H9 (cell line): ENCODE data around the gene SLC22A6. TPM values are rescaled to one million over a fixed set of nuclear protein-coding genes. Genes with fewer than 3 reads are reported as not detected.

ENCODE experiments used
- DNase-seq: peaks from one replicate; pipeline ENCODE4 v3.0.0-alpha.2; 2017
- H2AFZ ChIP-seq: one replicate; pipeline ENCODE4 v1.6.1; 2013; ENCODE audit warnings: mild to moderate bottlenecking, low read length, control low read depth, moderate library complexity
- H2AK5ac ChIP-seq: 2 replicates; pipeline ENCODE4 v1.6.1; 2013; ENCODE audit warnings: low read length, control low read depth, mixed read lengths; ENCODE audit not compliant: insufficient read length
- H2BK120ac ChIP-seq: one replicate; pipeline ENCODE4 v1.6.1; 2013; ENCODE audit warnings: low read depth, mild to moderate bottlenecking, low read length, control low read depth, inconsistent platforms; ENCODE audit not compliant: poor library complexity, severe bottlenecking
- H2BK12ac ChIP-seq: 2 replicates; pipeline ENCODE4 v1.6.1; 2013; ENCODE audit warnings: low read length, control low read depth, mixed read lengths, low read depth; ENCODE audit not compliant: insufficient read length
- H2BK15ac ChIP-seq: 2 replicates; pipeline ENCODE4 v1.6.1; 2013; ENCODE audit warnings: low read depth, low read length, control low read depth
- H2BK20ac ChIP-seq: one replicate; pipeline ENCODE4 v1.6.1; 2013; ENCODE audit warnings: low read depth, mild to moderate bottlenecking, low read length, control low read depth, inconsistent platforms; ENCODE audit not compliant: poor library complexity, severe bottlenecking
- H2BK5ac ChIP-seq: 2 replicates; pipeline ENCODE4 v1.6.1; 2013; ENCODE audit warnings: low read length, control low read depth, mixed read lengths; ENCODE audit not compliant: insufficient read length
- H3K14ac ChIP-seq: 2 replicates; pipeline ENCODE4 v1.6.1; 2013; ENCODE audit warnings: low read length, control low read depth; ENCODE audit not compliant: insufficient read depth
- H3K18ac ChIP-seq: 2 replicates; pipeline ENCODE4 v1.6.1; 2013; ENCODE audit warnings: low read depth, mild to moderate bottlenecking, mixed read lengths, low read length, control low read depth; ENCODE audit not compliant: insufficient read length
- H3K23ac ChIP-seq: 2 replicates; pipeline ENCODE4 v1.6.1; 2013; ENCODE audit warnings: low read length, control low read depth, mixed read lengths, low read depth; ENCODE audit not compliant: insufficient read length
- H3K23me2 ChIP-seq: 2 replicates; pipeline ENCODE4 v1.6.1; 2013; ENCODE audit warnings: low read depth, mild to moderate bottlenecking, mixed read lengths, low read length, control low read depth; ENCODE audit not compliant: insufficient read length, poor library complexity, severe bottlenecking
- H3K27ac ChIP-seq: 2 replicates; pipeline ENCODE4 v1.5.1; 2013; ENCODE audit warnings: low read length, control low read depth, mixed read lengths, low read depth; ENCODE audit not compliant: insufficient read length
- H3K27me3 ChIP-seq: 2 replicates; pipeline ENCODE4 v1.6.1; 2013; ENCODE audit warnings: low read length, control low read depth, inconsistent platforms; ENCODE audit not compliant: insufficient read depth
- H3K4ac ChIP-seq: 2 replicates; pipeline ENCODE4 v1.6.1; 2013; ENCODE audit warnings: low read depth, mild to moderate bottlenecking, control low read depth, inconsistent platforms, low read length, moderate library complexity
- H3K4me1 ChIP-seq: 2 replicates; pipeline ENCODE4 v1.6.1; 2013; ENCODE audit warnings: low read length, control low read depth, inconsistent platforms; ENCODE audit not compliant: insufficient read depth
- H3K4me2 ChIP-seq: 2 replicates; pipeline ENCODE4 v1.6.1; 2013; ENCODE audit warnings: low read length, control low read depth, mixed read lengths; ENCODE audit not compliant: insufficient read length, insufficient read depth
- H3K56ac ChIP-seq: 2 replicates; pipeline ENCODE4 v1.6.1; 2013; ENCODE audit warnings: low read depth, mild to moderate bottlenecking, mixed read lengths, low read length, control low read depth; ENCODE audit not compliant: insufficient read length
- H3K79me1 ChIP-seq: 2 replicates; pipeline ENCODE4 v1.6.1; 2013; ENCODE audit warnings: low read depth, mild to moderate bottlenecking, moderate library complexity, low read length, control low read depth, inconsistent platforms; ENCODE audit not compliant: insufficient read depth, poor library complexity, severe bottlenecking
- H3K79me2 ChIP-seq: 2 replicates; pipeline ENCODE4 v1.6.1; 2013; ENCODE audit warnings: low read length, control low read depth, inconsistent platforms; ENCODE audit not compliant: insufficient read depth
- H3K9ac ChIP-seq: 2 replicates; pipeline ENCODE4 v1.6.1; 2013; ENCODE audit warnings: low read length, control low read depth, mixed read lengths; ENCODE audit not compliant: insufficient read length; ENCODE audit errors: extremely low read depth
- H3K9me3 ChIP-seq: one replicate; pipeline ENCODE4 v1.6.1; 2013; ENCODE audit warnings: low read depth, low read length, inconsistent platforms; ENCODE audit not compliant: control insufficient read depth
- H3T11ph ChIP-seq: one replicate; pipeline ENCODE4 v1.6.1; 2013; ENCODE audit warnings: mild to moderate bottlenecking, low read length, control low read depth, inconsistent platforms
- H4K20me1 ChIP-seq: one replicate; pipeline ENCODE4 v1.6.1; 2013; ENCODE audit not compliant: control insufficient read depth, insufficient read length, insufficient read depth
- H4K5ac ChIP-seq: 2 replicates; pipeline ENCODE4 v1.6.1; 2013; ENCODE audit warnings: low read depth, mild to moderate bottlenecking, mixed read lengths, low read length, control low read depth; ENCODE audit not compliant: insufficient read length
- H4K8ac ChIP-seq: replicated peaks from 2 replicates; pipeline ENCODE4 v1.6.1; 2013; ENCODE audit warnings: low read length, control low read depth, mixed read lengths, low read depth; ENCODE audit not compliant: insufficient read length
- H4K91ac ChIP-seq: 2 replicates; pipeline ENCODE4 v1.6.1; 2013; ENCODE audit warnings: low read depth, mild to moderate bottlenecking, moderate library complexity, mixed read lengths, low read length, control low read depth; ENCODE audit not compliant: insufficient read length
- H3K27ac Mint-ChIP-seq, 3 experiments: 2 replicates in 2 of 3; 3 replicates in 1 of 3; pipeline ENCODE4 v1.8.0; 2020 to 2021; ENCODE audit warnings: mixed read lengths in 3 of 3, mild to moderate bottlenecking in 1 of 3, moderate library complexity in 1 of 3
- H3K27me3 Mint-ChIP-seq: 2 replicates; pipeline ENCODE4 v1.8.0; 2021; ENCODE audit warnings: low read depth, mild to moderate bottlenecking, moderate library complexity, mixed read lengths
- H3K36me3 Mint-ChIP-seq, 3 experiments: 2 replicates in 2 of 3; 3 replicates in 1 of 3; pipeline ENCODE4 v1.8.0; 2020 to 2021; ENCODE audit warnings: low read depth in 3 of 3, mixed read lengths in 3 of 3; ENCODE audit not compliant: insufficient read depth in 1 of 3
- H3K4me1 Mint-ChIP-seq, 2 experiments: 2 replicates each; pipeline ENCODE4 v1.8.0; 2020; ENCODE audit warnings: mixed read lengths in 2 of 2
- H3K4me3 Mint-ChIP-seq, 2 experiments: 2 replicates in 1 of 2; 3 replicates in 1 of 2; pipeline ENCODE4 v1.8.0; 2020 to 2021; ENCODE audit warnings: mild to moderate bottlenecking in 2 of 2, mixed read lengths in 2 of 2, moderate library complexity in 1 of 2
- H3K9me3 Mint-ChIP-seq, 2 experiments: 2 replicates in 1 of 2; 3 replicates in 1 of 2; pipeline ENCODE4 v1.8.0; 2020; ENCODE audit warnings: mild to moderate bottlenecking in 2 of 2, mixed read lengths in 2 of 2, moderate library complexity in 1 of 2
- WGBS: extraction: QIAGEN DNeasy Blood & Tissue Kit; methylation state at CpG from one replicate; pipeline ENCODE4 v1.1.7; 2013; ENCODE audit warnings: missing lambda C conversion rate, low lambda C conversion rate, mixed read lengths; ENCODE audit not compliant: insufficient read length; ENCODE audit errors: extremely low coverage; 5-methylcytosine and 5-hydroxymethylcytosine counted together
- total RNA-seq: library from RNA; stranded (reverse); gene quantifications from 2 replicates; pipeline ENCODE4 v1.2.1, GENCODE V29; 2021
- TF ChIP-seq, protein P1 (sequence below): fragments of 200-600 bp; sonication (generic); conservative IDR thresholded peaks from 3 replicates; pipeline ENCODE4 v1.8.0; 2021; ENCODE audit warnings: antibody characterized with exemption, mild to moderate bottlenecking

The SLC22A6 gene
- total RNA-seq, 1 experiment from 2014 or later: not detected

DNA sequence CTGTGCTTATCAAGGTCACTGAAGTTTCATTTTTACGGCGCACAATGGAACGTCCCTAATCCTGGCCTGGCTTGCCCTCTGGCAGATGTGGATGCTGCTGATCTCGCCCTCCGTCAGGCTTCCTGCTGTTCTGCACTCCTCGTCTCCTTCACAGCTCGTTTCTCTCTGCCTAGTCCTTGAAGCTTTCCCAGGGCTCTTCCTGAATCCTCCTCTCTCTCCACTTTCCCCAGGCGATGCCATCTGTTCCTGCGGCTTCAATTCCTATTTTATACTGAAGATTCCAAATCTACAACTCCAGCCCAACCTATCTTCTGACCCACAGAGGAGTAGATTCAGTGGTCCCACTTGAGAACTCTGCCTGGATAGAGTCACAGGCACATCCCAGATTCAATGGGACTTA lies 16.7 kb upstream of the SLC22A6 start:
- no peak overlapping the region for H3K4ac ChIP-seq
- no peak overlapping the region for H3K18ac ChIP-seq
- no peaks in the 10 kb centered on the region for H3K9me3 ChIP-seq
- no peak overlapping the region for H3K27ac Mint-ChIP-seq
- no peak overlapping the region for H2BK12ac ChIP-seq
- no peak overlapping the region for H2BK120ac ChIP-seq
- H3K23me2 ChIP-seq: no peaks in the 10 kb centered on the region
- H3K4me2 ChIP-seq: no peak overlapping the region
- no peaks in the 10 kb centered on the region for H3K9me3 Mint-ChIP-seq
- no peaks in the 10 kb centered on the region; the same call in 1 of the 2 replicates for H3K4me1 ChIP-seq
- no CpG with 5 or more reads among the region's 9 CpGs for WGBS
- H4K91ac ChIP-seq: no peak overlapping the region
- no peak overlapping the region for H2BK20ac ChIP-seq
- no peaks in the 10 kb centered on the region for H3K79me1 ChIP-seq
- no peak overlapping the region for H3K9ac ChIP-seq
- no peak overlapping the region for H3K23ac ChIP-seq
- H3K27me3 ChIP-seq: no peaks in the 10 kb centered on the region
- no peak overlapping the region for H4K5ac ChIP-seq
- peaks cover 8 to 14% of the 10 kb centered on the region in 2 experiments for H3K4me1 Mint-ChIP-seq
- H3K27ac ChIP-seq: no peak overlapping the region
- H2BK15ac ChIP-seq: no peak overlapping the region
- H3K79me2 ChIP-seq: no peaks in the 10 kb centered on the region
- H2BK5ac ChIP-seq: no peak overlapping the region
- no peak overlapping the region; a peak in 1 of 5 replicates for H3K4me3 Mint-ChIP-seq
- no peak overlapping the region for H3K56ac ChIP-seq
- no peak overlapping the region for H3T11ph ChIP-seq
- no peak overlapping the region for H4K8ac ChIP-seq
- no peak overlapping the region for H2AK5ac ChIP-seq
- no peak overlapping the region for H2AFZ ChIP-seq
- peaks cover 0 to 1% (median 0%) of the 10 kb centered on the region in 3 experiments; a peak in 1 of 7 replicates for H3K36me3 Mint-ChIP-seq
- H3K14ac ChIP-seq: no peak overlapping the region
- TF ChIP-seq, protein P1, sequence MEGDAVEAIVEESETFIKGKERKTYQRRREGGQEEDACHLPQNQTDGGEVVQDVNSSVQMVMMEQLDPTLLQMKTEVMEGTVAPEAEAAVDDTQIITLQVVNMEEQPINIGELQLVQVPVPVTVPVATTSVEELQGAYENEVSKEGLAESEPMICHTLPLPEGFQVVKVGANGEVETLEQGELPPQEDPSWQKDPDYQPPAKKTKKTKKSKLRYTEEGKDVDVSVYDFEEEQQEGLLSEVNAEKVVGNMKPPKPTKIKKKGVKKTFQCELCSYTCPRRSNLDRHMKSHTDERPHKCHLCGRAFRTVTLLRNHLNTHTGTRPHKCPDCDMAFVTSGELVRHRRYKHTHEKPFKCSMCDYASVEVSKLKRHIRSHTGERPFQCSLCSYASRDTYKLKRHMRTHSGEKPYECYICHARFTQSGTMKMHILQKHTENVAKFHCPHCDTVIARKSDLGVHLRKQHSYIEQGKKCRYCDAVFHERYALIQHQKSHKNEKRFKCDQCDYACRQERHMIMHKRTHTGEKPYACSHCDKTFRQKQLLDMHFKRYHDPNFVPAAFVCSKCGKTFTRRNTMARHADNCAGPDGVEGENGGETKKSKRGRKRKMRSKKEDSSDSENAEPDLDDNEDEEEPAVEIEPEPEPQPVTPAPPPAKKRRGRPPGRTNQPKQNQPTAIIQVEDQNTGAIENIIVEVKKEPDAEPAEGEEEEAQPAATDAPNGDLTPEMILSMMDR: no peak
- no peaks in the 10 kb centered on the region for H4K20me1 ChIP-seq
- peaks cover 8% of the 10 kb centered on the region for H3K27me3 Mint-ChIP-seq
- DNase-seq: no peak
